ENCODE results near the gene DTNA.

DNA sequence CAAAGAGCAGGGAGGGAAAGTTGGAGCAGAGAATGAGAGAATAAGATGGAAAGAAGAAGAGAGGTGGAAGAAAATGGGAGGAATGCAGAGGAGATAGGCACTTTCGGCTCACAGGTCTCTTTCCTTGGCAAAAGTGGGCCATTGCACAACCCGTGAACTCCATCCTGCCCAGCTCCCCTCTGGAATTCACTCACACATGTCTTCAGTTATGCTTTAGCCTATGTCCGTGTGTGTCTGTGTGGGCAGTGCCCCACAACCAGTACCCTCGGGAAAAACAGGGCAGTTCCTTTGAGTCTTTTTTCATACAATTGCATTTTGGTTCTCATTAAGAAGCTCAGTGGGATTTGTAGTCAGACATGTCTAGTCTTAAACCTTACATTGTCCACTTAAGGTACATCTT, 34.5 kb downstream of the DTNA start:
- TF ChIP-seq CTCF (optimal IDR thresholded peaks at IDR 0.05 in 1 of 3, IDR thresholded peaks at IDR 0.05 in 1 of 3, conservative IDR thresholded peaks at IDR 0.05 in 1 of 3; ENCODE audit: extremely low read depth in 1 of 3, insufficient read depth in 2 of 3, low read length in 3 of 3) (no peak), EZH2 (IDR thresholded peaks at IDR 0.05; ENCODE audit: low read length) (no peak)
